Body of pancreas (tissue), 4 donors: ENCODE measurements around the gene ERC2. TPM values are rescaled to one million over a fixed set of nuclear protein-coding genes. Genes with fewer than 3 reads are reported as not detected.

Experiments
- ATAC-seq: fragments of 150-250 bp; one replicate; pipeline ENCODE4 v1.9.1; 2016
- DNase-seq, 4 donors: peaks; one replicate each; pipeline ENCODE4 v3.0.0-alpha.2; 2019
- H3K27ac ChIP-seq, 4 donors: fragments of 200-600 bp; sonication (generic); 1 replicate in 3 of 4; 2 replicates in 1 of 4; pipeline versions ENCODE4 v1.5.1 to v1.6.1; 2016 to 2019; ENCODE audit warnings: mild to moderate bottlenecking in 1 of 4, mixed read lengths in 1 of 4, moderate library complexity in 1 of 4
- H3K27me3 ChIP-seq, 2 donors: fragments of 200-600 bp; sonication (generic); one replicate each; pipeline ENCODE4 v1.6.0; 2016; ENCODE audit warnings: mild to moderate bottlenecking in 1 of 2
- H3K36me3 ChIP-seq, 2 donors: fragments of 200-600 bp; sonication (generic); replicated peaks in 1 of 2; 2 replicates each; pipeline ENCODE4 v1.5.1; 2016; ENCODE audit warnings: low read depth in 2 of 2; ENCODE audit not compliant: insufficient read depth in 1 of 2
- H3K4me1 ChIP-seq: fragments of 200-600 bp; sonication (generic); one replicate; pipeline ENCODE4 v1.6.0; 2016
- H3K4me3 ChIP-seq, 2 donors: fragments of 200-600 bp; sonication (generic); 1 replicate in 1 of 2; 2 replicates in 1 of 2; pipeline ENCODE4 v1.5.1; 2016 to 2019
- H3K9me3 ChIP-seq, 3 donors: fragments of 200-600 bp; sonication (generic); 1 replicate in 2 of 3; 2 replicates in 1 of 3; pipeline ENCODE4 v1.5.1; 2016
- CTCF ChIP-seq, 7 experiments: fragments of 450-650 bp in 4 of 7; fragments of 200-600 bp in 3 of 7; sonication (generic) in 3 of 7; IDR thresholded peaks; one replicate each; pipeline ENCODE4 v1.5.1; 2016 to 2019; ENCODE audit warnings: antibody characterized with exemption in 7 of 7
- POLR2A ChIP-seq, 3 donors: fragments of 450-650 bp; IDR thresholded peaks; one replicate each; pipeline ENCODE4 v1.6.1; 2016; ENCODE audit warnings: antibody characterized with exemption in 3 of 3, mild to moderate bottlenecking in 2 of 3
- WGBS, 2 donors: methylation state at CpG; one replicate each; pipeline ENCODE4 v1.1.5; 2017; 5-methylcytosine and 5-hydroxymethylcytosine counted together
- intact Hi-C: fragments of 100-400 bp; cut with DNase I; formaldehyde crosslinking; loops from one replicate; pipeline ENCODE4 v1.15.1; 2023
- total RNA-seq, 2 donors: library from RNA; depleted of rRNA; stranded (reverse); fragments of >200 nt; gene quantifications; one replicate each; pipeline ENCODE4 v1.1.0, GENCODE V29; 2016

Gene ERC2
- total RNA-seq, 2 donors from 2014 or later, result 4.0 to 4.7 TPM

GRCh38 chr3:56124546-56124945 is 343.7 kb downstream of the ERC2 start:
- Histone ChIP-seq H3K36me3 (no peaks in the 10 kb centered on the region), H3K27me3 (no peaks in the 10 kb centered on the region), H3K9me3 (no peaks in the 10 kb centered on the region), H3K27ac (no peak overlapping the region), H3K4me3 (no peak overlapping the region), H3K4me1 (no peaks in the 10 kb centered on the region)
- WGBS, 2 donors, result 86 to 89% methylated on average over 1 of the region's 1 CpG
- ATAC-seq (no peak), DNase-seq (no peak)
- intact Hi-C loops, result no loop called here
- TF ChIP-seq POLR2A (IDR thresholded peaks at IDR 0.05) (no peak), CTCF (IDR thresholded peaks at IDR 0.05) (no peak)

GRCh38 chr3:56123487-56123886 is 344.8 kb downstream of the ERC2 start:
- 76 to 81% methylated on average over 3 of the region's 3 CpGs for whole genome bisulfite sequencing, 2 donors
- Histone ChIP-seq H3K4me3 (no peak overlapping the region), H3K9me3 (no peaks in the 10 kb centered on the region), H3K27ac (no peak overlapping the region), H3K36me3 (no peaks in the 10 kb centered on the region), H3K4me1 (no peaks in the 10 kb centered on the region), H3K27me3 (no peaks in the 10 kb centered on the region)
- no peak for TF ChIP-seq CTCF (IDR thresholded peaks at IDR 0.05)
- TF ChIP-seq POLR2A (IDR thresholded peaks at IDR 0.05), result no peak
- ATAC-seq (no peak), DNase-seq (no peak)
- intact Hi-C loops, result no loop called here

GRCh38 chr3:56122911-56123310 is 345.4 kb downstream of the ERC2 start:
- WGBS, 2 donors, result 75 to 86% methylated on average over 2 of the region's 2 CpGs

GRCh38 chr3:56121716-56122115 is 346.6 kb downstream of the ERC2 start:
- ATAC-seq, result no peak
- Histone ChIP-seq H3K9me3 (no peaks in the 10 kb centered on the region), H3K27me3 (no peaks in the 10 kb centered on the region), H3K4me3 (no peak overlapping the region), H3K4me1 (no peaks in the 10 kb centered on the region), H3K36me3 (no peaks in the 10 kb centered on the region), H3K27ac (no peak overlapping the region)
- WGBS, 2 donors, result 70 to 79% methylated on average over 2 of the region's 2 CpGs
- DNase-seq, result no peak
- TF ChIP-seq POLR2A (IDR thresholded peaks at IDR 0.05) (no peak), CTCF (IDR thresholded peaks at IDR 0.05) (no peak)
- intact Hi-C loops, result no loop called here

More at GRCh38 chr3:56122911-56123310, 345.4 kb downstream of the ERC2 start:
- H3K27me3 ChIP-seq, result no peaks in the 10 kb centered on the region
- H3K36me3 ChIP-seq, result no peaks in the 10 kb centered on the region
- no peak for DNase-seq
- intact Hi-C loops, result no loop called here
- no peaks in the 10 kb centered on the region for H3K9me3 ChIP-seq
- H3K4me1 ChIP-seq, result no peaks in the 10 kb centered on the region
- TF ChIP-seq POLR2A (IDR thresholded peaks at IDR 0.05) (no peak), CTCF (IDR thresholded peaks at IDR 0.05) (no peak)
- no peak overlapping the region for H3K4me3 ChIP-seq
- no peak overlapping the region for H3K27ac ChIP-seq
- no peak for ATAC-seq

GRCh38 chr3:56119575-56120349 is 348.5 kb downstream of the ERC2 start:
- peak in 2 of 4 donors; percentile 3 to 5 for DNase-seq
- peak; percentile 12 for ATAC-seq
- intact Hi-C loops, result no loop called here

More at GRCh38 chr3:56119575-56120349, 348.5 kb downstream of the ERC2 start:
- Histone ChIP-seq H3K27ac (no peak overlapping the region), H3K36me3 (no peaks in the 10 kb centered on the region), H3K4me3 (no peak overlapping the region), H3K4me1 (no peaks in the 10 kb centered on the region), H3K9me3 (peaks cover 0 to 5% (median 0%) of the 10 kb centered on the region in 3 donors), H3K27me3 (no peaks in the 10 kb centered on the region)
- no peak for TF ChIP-seq POLR2A (IDR thresholded peaks at IDR 0.05)
- no peak for TF ChIP-seq CTCF (IDR thresholded peaks at IDR 0.05)
- 88 to 93% methylated on average over 5 of the region's 5 CpGs for WGBS, 2 donors
